H1 (cell line): ENCODE data around the gene PDGFB. TPM values are rescaled to one million over a fixed set of nuclear protein-coding genes. Genes with fewer than 3 reads are reported as not detected.

Experiments
- ATF2 ChIP-seq: IDR thresholded peaks from 2 replicates; pipeline ENCODE4 v1.6.1; 2012; ENCODE audit warnings: low read length, inconsistent platforms
- BRCA1 ChIP-seq: IDR thresholded peaks from 2 replicates; pipeline ENCODE4 v1.6.1; 2012; ENCODE audit warnings: low read depth, low read length, improper control_type of control experiment
- GTF2F1 ChIP-seq: IDR thresholded peaks from 2 replicates; pipeline ENCODE4 v1.6.1; 2012; ENCODE audit warnings: low read depth, low read length, improper control_type of control experiment, borderline replicate concordance
- polyA plus RNA-seq, 7 experiments: library from polyadenylated mRNA; depleted of rRNA in 3 of 7; stranded (reverse) in 5 of 7; unstranded in 2 of 7; fragments of >200 nt in 5 of 7; fragments of 200-250 nt in 2 of 7; gene quantifications; 1 replicate in 5 of 7; 2 replicates in 1 of 7; 4 replicates in 1 of 7; pipeline versions ENCODE4 v1.2.1 to v1.2.3, GENCODE V29; 2011 to 2013; ENCODE audit warnings: missing spikeins in 2 of 7, mixed read lengths in 2 of 7
- total RNA-seq: library from RNA; stranded (reverse); fragmentation: NEBNext Ultra II Directional; extraction: Animal tissue kit (Norgen Biotek cat#: 25700); gene quantifications from 2 replicates; pipeline ENCODE4 v1.2.1, GENCODE V29; 2021

PDGFB gene
- total and polyA plus RNA-seq, 2 of the 8 experiments (the other 6 are each of a cell fraction or from before 2014, with no cell fraction given) = 3.9 to 8.5 TPM

- TF ChIP-seq ATF2 (no peak), BRCA1 (no peak), GTF2F1 (no peak)
Measured at GRCh38 chr22:39179841-39180335, 64.9 kb downstream of the PDGFB start (continued).
